T-cell (primary cell): ENCODE results near the gene TUBB2A. TPM values are rescaled to one million over a fixed set of nuclear protein-coding genes. Genes with fewer than 3 reads are reported as not detected.
A peak's percentile ranks its signal among the peaks of the same experiment; 100 is the strongest.
"Not testable (repeated sequence)": the region's sequence is repeated elsewhere in the genome, so short reads cannot be mapped to it uniquely, and the experiment has no call there.

Experiments used
- ATAC-seq, 4 experiments: fragments of 200-7000 bp in 3 of 4; fragments of 150-1000 bp in 1 of 4; cut with Tn5 transposase; replicated peaks in 1 of 4; 1 replicate in 3 of 4; 2 replicates in 1 of 4; pipeline ENCODE4 v1.10.0; 2021; ENCODE audit warnings: moderate library complexity in 3 of 4, mild to moderate bottlenecking in 2 of 4, moderate number of reproducible peaks in 1 of 4
- CTCF ChIA-PET, 2 donors: fragments of 300-600 bp; sonication (Branson Sonifier 250); formaldehyde crosslinking; loops; one replicate each; lab custom pipeline; 2022; ENCODE audit warnings: antibody characterized with exemption in 2 of 2; lab: Charles Lee
- POLR2A ChIA-PET, 2 donors: fragments of 300-600 bp; sonication (Branson Sonifier 250); formaldehyde crosslinking; loops; one replicate each; lab custom pipeline; 2022; ENCODE audit warnings: antibody characterized with exemption in 2 of 2; lab: Charles Lee
- DNase-seq, 35 experiments: peaks; one replicate each; pipeline versions ENCODE4 v3.0.0 to v3.0.0-alpha.2; 2013 to 2023
- H3K27ac ChIP-seq: one replicate; pipeline ENCODE4 v1.5.1; 2013; ENCODE audit warnings: low read length
- H3K27me3 ChIP-seq, 2 experiments: replicated peaks in 1 of 2; 1 replicate in 1 of 2; 2 replicates in 1 of 2; pipeline versions ENCODE4 v1.6.1 to v1.7.0; 2013; ENCODE audit warnings: low read length in 1 of 2, mixed read lengths in 1 of 2; ENCODE audit not compliant: control insufficient read depth in 2 of 2, insufficient read depth in 2 of 2; ENCODE audit errors: extremely low read depth in 1 of 2
- H3K36me3 ChIP-seq, 2 donors: 1 replicate in 1 of 2; 2 replicates in 1 of 2; pipeline versions ENCODE4 v1.6.1 to v1.7.0; 2013; ENCODE audit warnings: low read length in 1 of 2; ENCODE audit not compliant: control insufficient read depth in 2 of 2, insufficient read depth in 1 of 2; ENCODE audit errors: extremely low read depth in 1 of 2
- H3K4me1 ChIP-seq, 2 experiments: 1 replicate in 1 of 2; 2 replicates in 1 of 2; pipeline versions ENCODE4 v1.6.1 to v1.7.0; 2013; ENCODE audit warnings: low read length in 2 of 2, mixed read lengths in 1 of 2; ENCODE audit not compliant: insufficient read depth in 2 of 2, control insufficient read depth in 1 of 2; ENCODE audit errors: extremely low read depth in 1 of 2
- H3K4me3 ChIP-seq, 2 donors: 1 replicate in 1 of 2; 2 replicates in 1 of 2; pipeline versions ENCODE4 v1.5.1 to v1.7.0; 2013; ENCODE audit warnings: mild to moderate bottlenecking in 2 of 2, low read length in 1 of 2, moderate library complexity in 1 of 2; ENCODE audit not compliant: control insufficient read depth in 1 of 2; ENCODE audit errors: extremely low read depth in 1 of 2
- H3K9me3 ChIP-seq: 2 replicates; pipeline ENCODE4 v1.7.0; 2013
- H3K27ac Mint-ChIP-seq, 2 donors: one replicate each; pipeline ENCODE4 v1.8.0; 2020 to 2021; ENCODE audit warnings: mild to moderate bottlenecking in 2 of 2, mixed read lengths in 2 of 2
- H3K27me3 Mint-ChIP-seq, 2 donors: one replicate each; pipeline ENCODE4 v1.8.0; 2021 to 2022; ENCODE audit warnings: mixed read lengths in 2 of 2
- H3K36me3 Mint-ChIP-seq: one replicate; pipeline ENCODE4 v1.8.0; 2021; ENCODE audit warnings: mixed read lengths
- H3K4me1 Mint-ChIP-seq, 3 donors: one replicate each; pipeline ENCODE4 v1.8.0; 2020 to 2022; ENCODE audit warnings: mixed read lengths in 3 of 3, mild to moderate bottlenecking in 1 of 3
- H3K4me3 Mint-ChIP-seq, 3 donors: one replicate each; pipeline ENCODE4 v1.8.0; 2020 to 2022; ENCODE audit warnings: mild to moderate bottlenecking in 3 of 3, mixed read lengths in 3 of 3, moderate library complexity in 3 of 3
- H3K9me3 Mint-ChIP-seq, 3 donors: one replicate each; pipeline ENCODE4 v1.8.0; 2020 to 2022; ENCODE audit warnings: mixed read lengths in 3 of 3
- WGBS: methylation state at CpG from one replicate; pipeline ENCODE4 v1.1.5; 2013; ENCODE audit warnings: missing lambda C conversion rate; ENCODE audit not compliant: insufficient coverage; 5-methylcytosine and 5-hydroxymethylcytosine counted together
- total RNA-seq, 35 experiments: library from RNA in 6 of 35; stranded (reverse) in 6 of 35; fragments of 120-200 nt in 1 of 35; gene quantifications; one replicate each; pipeline versions ENCODE4 v1.2.1 to v1.2.4 and lab custom pipeline; 2013 to 2026

The TUBB2A gene
- total RNA-seq, 5 donors from 2014 or later (not counting 1 experiment from before 2014, with no cell fraction given) = 4.5 to 34.7 (median 9.6) TPM

DNA sequence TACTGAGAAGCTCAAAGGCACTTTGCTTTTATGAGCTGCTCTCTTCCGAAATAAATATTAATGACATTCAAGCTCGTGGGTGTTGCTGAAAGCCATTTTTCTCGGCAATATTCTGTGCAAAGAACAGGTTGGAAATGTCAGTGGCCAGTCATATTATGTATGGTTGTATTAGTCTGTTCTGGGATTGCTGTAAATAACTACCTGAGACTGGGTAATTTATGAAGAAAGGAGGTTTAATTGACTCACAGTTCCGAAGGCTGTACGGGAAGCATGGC is 38.0 kb upstream of the TUBB2A start:
- no peak for ATAC-seq
- Mint-ChIP-seq H3K36me3 (no peaks in the 10 kb centered on the region), H3K27me3 (peaks cover 0 to 3% of the 10 kb centered on the region in 2 donors), H3K4me1 (no peaks in the 10 kb centered on the region), H3K27ac (no peak overlapping the region), H3K4me3 (no peak overlapping the region), H3K9me3 (peaks cover 0 to 2% (median 2%) of the 10 kb centered on the region in 3 donors)
- CTCF ChIA-PET = no interaction called here
- 83% methylated on average over 5 of the region's 5 CpGs for WGBS
- H3K4me3 ChIP-seq = no peak overlapping the region
- DNase-seq = no peak
- peaks cover 0 to 17% of the 10 kb centered on the region in 2 experiments for H3K27me3 ChIP-seq
- POLR2A ChIA-PET = no interaction called here
- H3K9me3 ChIP-seq = no peaks in the 10 kb centered on the region
- H3K36me3 ChIP-seq = no peaks in the 10 kb centered on the region
- no peaks in the 10 kb centered on the region for H3K4me1 ChIP-seq
- no peak overlapping the region for H3K27ac ChIP-seq

DNA sequence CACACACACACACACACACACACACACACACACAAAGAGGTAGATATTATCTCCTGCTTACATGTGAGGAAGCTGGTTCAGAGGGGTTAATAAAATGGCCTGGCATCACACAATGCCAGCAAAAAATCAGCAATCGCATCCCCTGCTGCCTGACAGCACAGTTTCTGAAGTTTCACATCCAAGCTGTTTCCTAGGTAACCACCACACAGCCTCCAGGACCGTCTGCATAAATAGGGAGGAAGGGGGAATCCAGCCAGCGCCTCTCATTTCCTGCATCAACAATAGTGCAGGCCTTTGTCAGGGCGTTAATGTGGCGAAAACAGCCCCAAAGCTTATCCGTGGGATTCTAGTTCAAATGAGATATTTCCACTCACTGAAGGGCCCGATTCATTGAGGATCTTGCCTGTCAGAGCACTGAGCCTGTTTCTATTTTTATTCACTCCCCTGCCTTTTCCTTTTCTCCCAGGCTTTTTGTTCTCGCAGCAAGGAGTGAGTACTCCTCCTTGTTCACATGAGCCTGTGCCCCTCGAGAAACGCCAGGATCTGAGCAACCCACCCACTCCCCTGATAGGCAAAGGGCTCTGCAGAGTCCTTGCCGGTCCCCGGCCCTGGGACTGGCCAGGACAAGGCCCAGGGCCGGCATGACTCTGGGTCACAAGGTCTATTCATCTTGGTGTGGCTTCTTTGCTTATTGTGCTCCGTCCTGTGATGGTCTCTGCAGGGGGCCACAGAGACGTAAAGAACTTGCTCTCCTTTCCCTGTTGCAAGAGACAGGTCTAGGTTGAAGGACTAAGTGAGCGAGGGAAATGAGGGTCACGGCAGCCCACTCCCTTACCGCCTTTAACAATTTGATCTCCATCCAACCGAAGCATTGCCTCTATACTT is 37.4 kb upstream of the TUBB2A start:
- WGBS = 54% methylated on average over 11 of the region's 19 CpGs
- CTCF ChIA-PET = no interaction called here
- H3K27ac ChIP-seq = no peak overlapping the region

GRCh38 chr6:3193102-3193849 is 35.9 kb upstream of the TUBB2A start:
- Mint-ChIP-seq H3K4me1 (no peaks in the 10 kb centered on the region), H3K27me3 (peaks cover 3 to 7% of the 10 kb centered on the region in 2 donors), H3K9me3 (no peaks in the 10 kb centered on the region), H3K4me3 (no peak overlapping the region), H3K36me3 (no peaks in the 10 kb centered on the region), H3K27ac (no peak overlapping the region)
- ATAC-seq (no peak), DNase-seq (no peak)
- WGBS = 87% methylated on average over 19 of the region's 23 CpGs
- Histone ChIP-seq H3K36me3 (no peaks in the 10 kb centered on the region), H3K27ac (no peak overlapping the region), H3K9me3 (no peaks in the 10 kb centered on the region), H3K4me3 (no peak overlapping the region), H3K27me3 (peaks cover 0 to 25% of the 10 kb centered on the region in 2 experiments), H3K4me1 (no peaks in the 10 kb centered on the region)
- ChIA-PET CTCF (no interaction called here), POLR2A (no interaction called here)

More for the DNA sequence above, 37.4 kb upstream of the TUBB2A start:
- H3K27me3 ChIP-seq = peaks cover 0 to 21% of the 10 kb centered on the region in 2 experiments
- H3K9me3 Mint-ChIP-seq = peaks cover 0 to 2% (median 0%) of the 10 kb centered on the region in 3 donors
- no peaks in the 10 kb centered on the region for H3K36me3 Mint-ChIP-seq
- H3K9me3 ChIP-seq = no peaks in the 10 kb centered on the region
- H3K4me3 ChIP-seq = no peak overlapping the region
- H3K4me1 ChIP-seq = no peaks in the 10 kb centered on the region
- ATAC-seq (no peak), DNase-seq (peak in 1 of 35 experiments; percentile 8)
- no peaks in the 10 kb centered on the region for H3K36me3 ChIP-seq
- no peak overlapping the region for H3K4me3 Mint-ChIP-seq
- no peaks in the 10 kb centered on the region for H3K27me3 Mint-ChIP-seq
- POLR2A ChIA-PET = no interaction called here
- H3K4me1 Mint-ChIP-seq = no peaks in the 10 kb centered on the region
- no peak overlapping the region for H3K27ac Mint-ChIP-seq

GRCh38 chr6:3190779-3191178 is 33.4 kb upstream of the TUBB2A start:
- H3K4me1 ChIP-seq = no peaks in the 10 kb centered on the region
- DNase-seq (no peak), ATAC-seq (no peak)
- peaks cover 3 to 8% of the 10 kb centered on the region in 2 donors for H3K27me3 Mint-ChIP-seq
- H3K27me3 ChIP-seq = peaks cover 0 to 29% of the 10 kb centered on the region in 2 experiments
- no peaks in the 10 kb centered on the region for H3K36me3 Mint-ChIP-seq
- H3K27ac ChIP-seq = no peak overlapping the region
- POLR2A ChIA-PET = no interaction called here
- WGBS = 83% methylated on average over 4 of the region's 5 CpGs
- no peaks in the 10 kb centered on the region for H3K9me3 ChIP-seq
- no peaks in the 10 kb centered on the region for H3K4me1 Mint-ChIP-seq
- CTCF ChIA-PET = interaction anchor here in 1 of 2 donors (0.6 kb wide), 1 partner anchor 722 kb away, joined by 3 read pairs; no protein-coding TSS in a partner anchor
- no peak overlapping the region for H3K4me3 Mint-ChIP-seq
- H3K36me3 ChIP-seq = no peaks in the 10 kb centered on the region
- H3K4me3 ChIP-seq = no peak overlapping the region
- H3K27ac Mint-ChIP-seq = no peak overlapping the region
- H3K9me3 Mint-ChIP-seq = no peaks in the 10 kb centered on the region

- Histone ChIP-seq H3K27me3 (peaks cover 0 to 25% of the 10 kb centered on the region in 2 experiments), H3K27ac (no peak overlapping the region), H3K4me3 (no peak overlapping the region), H3K9me3 (no peaks in the 10 kb centered on the region), H3K4me1 (no peaks in the 10 kb centered on the region), H3K36me3 (no peaks in the 10 kb centered on the region)
- Mint-ChIP-seq H3K27ac (no peak overlapping the region), H3K4me3 (no peak overlapping the region), H3K36me3 (no peaks in the 10 kb centered on the region), H3K9me3 (no peaks in the 10 kb centered on the region), H3K4me1 (no peaks in the 10 kb centered on the region), H3K27me3 (peaks cover 7 to 14% of the 10 kb centered on the region in 2 donors)
- ATAC-seq (no peak), DNase-seq (no peak)
- ChIA-PET CTCF (interaction anchor here in 1 of 2 donors (0.6 kb wide), 1 partner anchor 721 kb away, joined by 3 read pairs; no protein-coding TSS in a partner anchor), POLR2A (no interaction called here)
- WGBS = 92% methylated on average over 2 of the region's 4 CpGs
These were observed 32.7 kb upstream of the TUBB2A start for GRCh38 chr6:3190056-3190455.

GRCh38 chr6:3189192-3189591 is 31.8 kb upstream of the TUBB2A start:
- H3K36me3 Mint-ChIP-seq, H3K4me1 Mint-ChIP-seq, ATAC-seq, H3K9me3 ChIP-seq, H3K27ac Mint-ChIP-seq, H3K4me3 Mint-ChIP-seq, H3K27ac ChIP-seq, POLR2A ChIA-PET, DNase-seq, CTCF ChIA-PET, H3K4me3 ChIP-seq, H3K36me3 ChIP-seq, H3K4me1 ChIP-seq, H3K9me3 Mint-ChIP-seq: not testable (repeated sequence)
- H3K27me3 ChIP-seq = peaks cover 0 to 25% of the 10 kb centered on the region in 2 experiments
- 85% methylated on average over 5 of the region's 10 CpGs for WGBS
- H3K27me3 Mint-ChIP-seq = peaks cover 13 to 20% of the 10 kb centered on the region in 2 donors
